Smooth muscle cell of the brain vasculature (primary cell): ENCODE results near the gene SMIM29.
A peak's percentile ranks its signal among the peaks of the same experiment; 100 is the strongest.

Experiments
- DNase-seq: peaks from one replicate; pipeline ENCODE4 v3.0.0-alpha.2; 2012; ENCODE audit warnings: low read depth, low spot score

The SMIM29 gene

DNA sequence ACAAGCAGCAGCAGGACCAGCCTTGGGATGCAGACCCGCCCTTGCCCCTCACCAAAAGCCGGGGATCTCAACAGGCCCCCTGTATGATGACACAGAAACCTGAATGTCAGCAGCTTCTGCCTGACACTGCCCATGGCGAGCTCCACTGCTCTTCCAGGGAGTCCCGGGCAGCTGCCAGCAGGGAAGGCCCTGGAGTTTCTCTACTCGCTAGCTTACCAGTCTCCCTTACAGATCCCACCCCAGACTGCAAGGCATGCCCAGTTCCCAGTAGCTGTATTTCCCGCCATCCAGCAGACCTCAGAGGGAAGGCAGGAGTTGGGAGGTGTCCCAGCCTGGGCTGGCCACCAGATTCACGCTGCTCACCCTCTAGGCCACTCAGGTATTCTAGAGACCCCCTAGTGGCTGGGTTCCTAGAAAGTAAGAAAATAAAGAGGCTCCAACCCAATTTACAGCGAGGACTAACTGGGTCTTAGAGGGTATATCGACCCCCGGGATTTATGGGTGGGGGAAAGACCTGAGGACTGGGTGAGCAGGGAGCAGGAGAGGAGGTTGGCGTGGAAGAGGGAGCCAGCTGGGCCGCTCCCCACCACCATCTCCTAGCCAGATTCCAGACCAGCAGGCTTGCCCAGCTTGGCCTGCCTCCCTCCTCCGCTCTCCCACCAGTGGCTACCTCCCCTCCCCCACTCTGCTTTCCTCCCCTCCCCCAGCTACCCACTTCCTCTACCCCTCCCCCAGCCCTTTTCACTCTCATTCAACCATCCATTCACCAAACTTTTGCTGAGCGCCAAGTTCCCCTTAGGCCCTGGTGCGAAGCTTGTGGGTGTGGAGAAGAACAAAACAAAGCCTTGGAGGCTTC, 21.8 kb downstream of the SMIM29 start:
- DNase-seq = no peak

DNA sequence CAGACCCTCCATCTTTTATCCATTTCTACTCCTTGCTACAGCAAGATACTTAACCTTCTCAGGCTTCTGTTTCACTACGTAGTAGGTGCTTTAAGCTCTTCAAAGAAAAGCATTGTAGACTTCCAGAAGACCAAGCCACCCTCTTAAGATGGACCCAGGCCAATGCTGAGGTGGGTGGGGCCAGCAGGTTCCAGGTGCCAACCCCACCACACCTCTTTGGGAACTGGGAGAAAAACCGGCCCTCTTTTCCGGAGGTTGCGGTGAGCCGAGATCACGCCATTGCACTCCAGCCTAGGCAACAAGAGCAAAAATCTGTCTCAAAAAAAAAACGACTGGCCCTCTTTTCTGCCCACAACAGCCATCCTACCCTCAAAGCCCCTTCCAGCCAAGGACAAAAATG, 22.7 kb downstream of the SMIM29 start:
- DNase-seq = no peak

DNA sequence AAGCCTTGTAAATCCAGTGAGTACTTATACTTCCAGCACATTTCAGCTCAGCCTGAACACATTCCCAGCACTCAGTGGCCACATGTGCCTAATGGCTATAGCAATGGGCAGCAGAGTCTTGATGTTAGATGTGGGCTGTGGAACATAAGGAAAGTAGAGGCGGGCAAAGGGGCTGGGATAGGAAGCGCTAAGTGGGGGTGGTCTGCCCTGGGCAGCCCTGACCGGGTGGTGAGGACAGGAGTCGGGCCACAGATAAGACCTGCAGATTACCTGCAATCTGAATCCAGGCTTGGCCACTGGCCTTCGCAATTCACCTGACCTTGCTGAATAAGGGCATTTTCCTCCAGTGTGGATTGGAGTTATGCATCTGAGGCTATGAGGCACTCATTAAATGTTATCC, 23.3 kb downstream of the SMIM29 start:
- DNase-seq = no peak

DNA sequence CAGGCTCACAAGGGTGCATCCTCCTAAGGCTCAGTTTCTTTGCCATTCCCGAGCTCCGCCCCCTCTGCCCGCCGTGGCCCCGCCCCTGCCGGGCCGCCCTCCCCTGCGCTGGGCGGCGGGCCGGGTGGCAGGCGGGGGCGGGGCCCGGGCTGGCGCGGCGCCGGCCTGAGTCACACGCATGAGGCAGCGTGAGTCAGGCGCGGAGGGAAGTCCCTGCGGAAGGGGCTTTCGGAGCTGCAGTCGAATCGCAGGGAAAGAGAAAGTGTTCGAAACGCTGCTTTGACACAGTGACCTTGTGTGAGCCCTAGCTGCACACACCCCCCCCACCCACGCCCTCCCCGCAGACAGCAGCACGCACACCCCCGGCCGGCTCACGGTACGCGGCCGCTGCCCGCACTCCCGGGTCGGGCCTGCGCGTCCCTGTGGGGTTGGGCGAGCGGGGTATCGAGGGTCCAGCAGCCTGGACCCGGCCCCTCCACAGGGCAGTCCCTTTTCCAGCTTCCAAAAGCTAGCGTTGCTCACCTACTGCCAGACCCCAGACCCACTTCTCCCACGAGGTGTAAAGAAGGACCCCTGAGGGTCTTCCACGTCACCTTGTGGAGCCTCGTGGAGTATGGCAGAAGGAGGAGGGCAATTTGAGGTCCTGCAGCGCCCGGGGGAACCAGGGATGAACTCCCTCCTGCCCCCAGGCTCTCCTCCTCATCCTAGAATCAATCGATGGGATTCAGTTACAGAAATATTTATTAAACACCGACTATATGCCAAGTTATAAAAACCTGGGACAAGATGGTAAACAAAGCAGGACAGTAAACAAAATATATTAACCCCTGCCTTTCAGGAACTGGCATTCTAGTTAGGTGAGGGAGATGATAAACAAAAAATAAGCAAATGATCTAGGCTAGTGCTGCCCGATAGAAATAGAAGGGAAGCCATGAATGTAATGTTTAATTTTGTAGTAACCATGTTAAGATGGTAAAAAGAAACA, 24.6 kb downstream of the SMIM29 start:
- peak; percentile 83 for DNase-seq

DNA sequence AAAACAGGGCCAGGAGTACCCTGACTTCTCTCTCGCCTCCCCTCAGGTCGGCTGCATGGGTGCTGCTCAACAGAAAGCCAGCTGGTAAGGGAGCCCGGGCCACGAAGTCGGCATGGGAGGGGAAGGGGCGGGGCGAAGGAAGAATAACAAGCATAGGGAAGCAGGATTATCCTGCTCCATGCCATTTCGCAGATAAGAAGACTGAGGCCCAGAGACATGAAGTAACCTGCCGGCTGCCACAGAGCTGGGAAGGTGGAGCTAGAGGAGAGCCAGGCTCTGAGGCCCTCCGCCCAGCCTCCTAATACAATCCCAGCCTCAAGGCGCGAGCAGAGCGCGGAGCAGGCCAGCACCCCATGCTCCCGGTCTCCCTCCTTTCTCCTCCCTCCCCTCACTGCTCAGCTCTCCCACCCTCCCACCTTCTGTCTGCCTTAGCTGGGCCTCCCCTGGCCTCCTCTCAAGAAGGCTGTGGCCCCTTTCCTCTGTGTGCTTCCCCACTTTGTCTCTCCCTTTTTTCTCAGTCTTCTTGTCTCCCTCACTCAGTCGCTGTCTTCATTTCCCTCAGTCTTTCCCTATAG, 25.3 kb downstream of the SMIM29 start:
- no peak for DNase-seq

DNA sequence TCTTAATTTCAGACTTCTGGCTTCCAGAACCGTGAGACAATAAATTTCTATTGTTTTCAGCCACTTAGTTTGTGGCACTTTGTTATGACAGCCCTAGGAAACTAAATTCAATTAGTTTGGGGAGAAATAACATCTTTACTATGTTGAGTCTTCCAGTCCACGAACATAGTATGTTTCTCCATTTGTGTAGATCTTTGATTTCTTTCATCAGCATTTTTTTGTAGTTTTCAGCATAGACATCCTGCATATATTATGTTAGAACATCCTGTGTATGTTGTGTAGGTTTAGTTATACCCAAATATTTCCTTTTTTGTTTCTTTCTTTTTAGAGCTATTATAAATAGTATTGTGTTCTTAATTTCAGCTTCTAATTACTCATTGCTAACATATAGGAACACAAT, 30.1 kb downstream of the SMIM29 start:
- no peak for DNase-seq

DNA sequence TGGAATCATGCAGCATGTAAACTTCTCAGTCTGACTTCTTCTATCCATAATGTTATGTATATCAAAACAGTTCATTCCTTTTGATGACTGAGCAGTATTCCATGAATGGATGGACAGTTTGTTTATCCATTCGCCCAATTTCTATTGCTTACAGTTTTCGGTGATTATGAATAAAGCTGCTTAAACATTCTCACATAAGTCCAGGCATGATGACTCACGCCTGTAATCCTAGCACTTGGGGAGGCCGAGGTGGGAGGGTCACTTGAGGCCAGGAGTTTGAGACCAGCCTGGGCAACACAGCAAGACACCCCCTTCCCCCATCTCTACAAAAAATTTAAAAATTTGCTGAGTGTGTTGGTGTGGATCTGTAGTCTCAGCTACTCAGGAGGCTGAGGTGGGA, 35.0 kb downstream of the SMIM29 start:
- no peak for DNase-seq

DNA sequence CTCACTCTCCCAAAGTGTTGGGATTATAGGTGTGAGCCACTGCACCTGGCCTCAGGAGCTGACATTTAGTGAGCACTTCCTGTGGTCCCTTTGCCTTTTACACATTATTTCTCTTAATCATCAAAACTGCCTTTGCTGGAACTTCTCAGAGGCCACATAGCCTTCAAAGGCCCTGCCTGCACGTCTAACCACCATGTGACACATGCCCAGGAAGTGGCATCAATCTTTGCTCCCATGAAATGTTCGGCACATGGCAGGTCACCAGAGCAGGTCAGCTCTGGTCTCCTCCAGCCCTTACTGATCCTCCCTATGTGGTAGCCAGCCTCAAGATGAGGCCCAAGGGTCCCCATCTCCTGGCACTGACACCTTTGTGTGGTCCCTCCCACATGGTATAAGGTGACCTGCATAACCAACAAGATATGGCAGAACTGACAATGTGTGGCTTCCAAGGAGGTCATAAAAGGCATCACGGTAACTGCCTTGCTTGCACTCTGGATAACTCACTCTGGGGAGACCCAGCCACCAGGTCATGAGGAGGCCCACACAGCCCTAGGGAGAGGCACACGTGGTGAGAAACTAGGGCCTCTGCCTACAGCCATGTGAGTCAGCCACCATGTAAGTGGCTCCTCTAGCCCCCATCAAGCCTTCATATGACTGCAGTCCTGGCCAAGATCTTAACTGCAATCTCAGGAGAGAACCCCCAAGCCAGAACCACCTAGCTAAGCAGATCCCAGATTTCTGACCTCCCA, 40.9 kb downstream of the SMIM29 start:
- no peak for DNase-seq

DNA sequence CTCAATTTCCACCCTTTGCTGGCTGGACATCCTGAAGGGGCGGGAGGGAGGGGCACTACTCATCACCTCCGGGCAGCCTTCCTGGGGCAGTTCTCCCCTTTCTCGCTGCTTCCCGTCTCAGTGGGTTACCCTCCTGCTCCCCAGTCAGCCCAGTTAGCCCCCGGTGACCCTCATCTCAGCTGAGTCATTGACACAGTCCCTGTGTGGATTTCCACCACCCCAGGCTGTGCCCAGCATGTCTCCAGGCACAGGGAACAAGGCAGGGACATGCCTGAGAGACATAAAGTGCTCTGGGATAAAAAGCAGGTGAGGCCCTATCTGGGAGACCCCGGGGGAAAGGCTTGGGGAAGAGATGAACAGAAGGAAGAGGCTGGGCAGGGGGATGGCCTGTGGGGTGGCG, 42.1 kb downstream of the SMIM29 start:
- no peak for DNase-seq

DNA sequence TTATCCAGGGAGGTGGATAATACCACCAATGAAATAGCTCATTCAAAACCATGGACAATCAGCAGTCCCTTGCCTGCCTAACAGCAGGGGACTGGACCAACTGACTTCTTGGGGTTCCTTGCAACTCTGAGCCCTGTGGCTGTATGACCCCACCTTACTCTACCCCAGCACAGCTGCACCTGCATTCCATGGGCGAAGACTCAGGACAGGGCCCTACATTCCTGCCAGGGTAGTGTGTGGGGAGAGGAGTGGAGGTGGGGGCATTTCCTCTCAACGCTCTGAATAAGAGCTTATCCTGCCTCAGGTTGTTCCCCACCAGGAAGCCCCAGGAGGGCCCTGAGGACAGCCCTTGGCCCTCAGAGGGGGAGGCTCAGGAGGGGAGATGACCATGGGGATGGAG, 42.9 kb downstream of the SMIM29 start:
- no peak for DNase-seq

DNA sequence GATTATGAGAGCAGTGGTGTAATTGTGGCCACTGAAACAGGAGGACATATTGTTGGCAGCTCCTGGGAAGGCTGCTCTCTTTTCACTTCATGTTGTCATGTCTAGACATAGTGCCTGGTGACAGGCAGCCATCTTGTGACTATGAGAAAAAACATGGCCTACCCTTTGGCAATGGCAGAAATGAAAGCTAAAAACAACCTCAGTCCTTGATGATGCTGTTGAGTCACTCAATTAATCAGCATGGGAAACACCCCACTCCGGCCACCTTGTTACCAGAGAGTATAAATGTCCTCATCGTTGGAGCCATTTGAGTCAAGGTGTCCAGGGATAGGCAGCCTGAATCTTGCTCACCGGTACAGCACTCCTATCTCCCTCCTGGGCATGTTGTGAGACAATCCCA, 43.3 kb downstream of the SMIM29 start:
- DNase-seq = no peak

DNA sequence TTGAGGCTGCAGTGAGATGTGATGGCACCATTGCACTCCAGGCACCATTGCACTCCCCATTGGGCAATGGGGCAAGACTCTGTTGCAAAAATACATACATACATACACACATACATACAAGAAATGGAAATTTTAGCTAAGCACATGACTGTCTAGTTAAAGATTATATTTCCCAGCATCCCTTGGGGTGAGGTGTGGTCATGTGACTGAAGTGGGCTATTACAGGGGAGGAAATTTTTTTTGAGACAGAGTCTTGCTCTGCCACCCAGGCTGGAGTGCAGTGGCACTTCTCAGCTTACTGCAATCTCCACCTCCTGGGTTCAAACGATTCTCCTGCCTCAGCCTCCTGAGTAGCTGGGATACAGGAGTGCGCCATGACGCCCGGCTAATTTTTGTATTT, 44.1 kb downstream of the SMIM29 start:
- no peak for DNase-seq

DNA sequence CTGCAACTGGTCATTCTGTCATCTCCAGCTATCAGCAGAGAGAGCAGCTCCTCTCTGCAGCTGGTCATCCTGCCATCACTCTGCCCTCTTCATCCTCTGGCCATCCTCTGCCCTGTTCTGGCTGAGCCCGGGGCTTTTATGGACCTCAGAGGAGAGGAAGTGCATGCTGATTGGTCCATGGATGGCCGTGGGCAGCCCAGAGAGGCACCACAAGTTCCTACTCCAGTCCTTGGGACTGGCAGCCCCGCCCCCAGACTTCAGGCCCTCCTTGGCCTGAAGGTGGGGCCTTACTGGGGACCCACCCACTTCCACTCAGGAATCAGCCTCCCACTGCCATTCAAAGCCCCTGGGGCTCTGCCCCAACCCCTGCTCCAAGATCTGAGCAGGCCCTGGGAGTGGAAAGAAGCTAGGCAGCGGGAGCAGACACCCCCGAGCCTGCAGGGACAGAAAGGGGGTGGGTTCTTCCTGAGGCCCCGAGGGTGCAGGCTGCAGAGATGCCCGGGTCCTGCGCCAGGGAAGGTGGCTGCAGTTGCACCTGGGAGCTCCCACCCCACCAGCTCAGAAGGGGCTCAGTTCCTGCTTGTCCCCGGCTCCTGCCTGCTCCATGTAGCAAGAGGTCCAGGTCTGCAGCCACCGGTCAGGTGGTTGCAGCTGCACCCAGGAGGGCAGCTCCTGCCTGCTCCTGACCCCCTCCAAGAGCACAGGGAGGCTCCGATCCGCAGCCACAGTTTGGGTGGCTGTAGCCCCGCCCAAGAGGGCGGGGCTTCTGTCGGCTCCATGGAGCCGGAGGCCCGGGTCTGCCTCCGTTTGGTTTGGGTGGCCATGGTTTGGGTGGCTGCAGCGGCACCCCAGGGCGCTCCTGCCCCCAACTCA, 46.2 kb downstream of the SMIM29 start:
- no peak for DNase-seq

DNA sequence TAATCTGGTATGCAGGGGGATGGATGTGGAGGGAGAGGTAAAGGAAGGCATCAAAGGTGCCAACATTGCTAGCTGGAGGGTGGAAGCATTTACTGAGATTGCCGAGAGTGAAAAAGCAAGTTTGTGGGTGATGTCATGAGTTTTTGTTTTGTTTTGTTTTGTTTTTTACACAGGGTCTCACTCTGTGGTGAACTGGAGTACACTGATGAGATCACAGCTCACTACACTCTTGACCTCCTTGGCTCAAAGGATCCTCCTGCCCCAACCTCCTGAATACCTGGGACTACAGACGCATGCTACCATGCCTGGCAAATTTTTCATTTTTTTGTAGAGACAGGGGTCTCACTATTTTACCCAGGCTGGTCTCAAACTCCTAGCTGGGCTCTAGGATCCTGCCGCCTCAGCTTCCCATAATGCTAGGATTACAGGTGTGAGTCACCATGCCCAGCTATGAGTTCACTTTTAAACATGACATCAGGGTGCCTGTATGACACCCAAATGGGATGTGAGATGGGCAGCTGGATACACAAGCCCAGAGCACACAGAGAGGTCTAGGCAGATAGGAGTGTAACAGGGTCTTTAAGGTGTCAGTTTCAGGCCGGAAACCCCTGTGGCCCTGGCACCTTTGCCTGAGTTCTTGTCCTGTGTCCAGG, 47.2 kb downstream of the SMIM29 start:
- DNase-seq = no peak

DNA sequence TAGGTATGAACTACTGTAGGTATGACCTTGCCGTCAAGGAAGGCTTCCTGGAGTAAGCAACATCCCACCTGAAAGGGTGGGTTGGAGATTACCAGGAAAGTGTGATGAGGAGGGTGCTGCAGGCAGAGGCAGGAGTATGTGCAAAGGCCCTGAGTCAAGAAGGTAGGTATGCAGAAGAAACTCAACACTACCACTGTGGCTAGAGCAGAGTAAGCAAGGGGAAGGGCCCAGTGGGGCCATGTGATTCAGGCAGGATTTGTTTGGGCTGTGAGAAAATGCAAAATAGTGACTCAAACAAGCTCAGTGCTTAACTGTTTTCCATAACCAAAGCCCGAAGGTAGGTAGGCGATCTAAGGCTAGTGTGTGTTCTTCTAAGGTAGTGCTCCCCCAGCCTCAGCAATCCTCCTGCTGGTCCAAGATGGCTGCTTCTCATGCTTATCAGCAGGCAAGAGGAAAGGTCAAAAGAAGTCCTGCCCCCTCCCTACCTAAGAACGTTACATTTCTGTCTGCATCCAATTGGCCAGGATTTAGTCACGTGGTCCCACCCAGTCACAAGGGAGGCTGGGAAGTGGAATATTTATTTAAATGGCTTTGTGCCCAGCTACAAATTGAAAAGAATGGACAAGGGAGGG, 48.4 kb downstream of the SMIM29 start:
- DNase-seq = no peak

DNA sequence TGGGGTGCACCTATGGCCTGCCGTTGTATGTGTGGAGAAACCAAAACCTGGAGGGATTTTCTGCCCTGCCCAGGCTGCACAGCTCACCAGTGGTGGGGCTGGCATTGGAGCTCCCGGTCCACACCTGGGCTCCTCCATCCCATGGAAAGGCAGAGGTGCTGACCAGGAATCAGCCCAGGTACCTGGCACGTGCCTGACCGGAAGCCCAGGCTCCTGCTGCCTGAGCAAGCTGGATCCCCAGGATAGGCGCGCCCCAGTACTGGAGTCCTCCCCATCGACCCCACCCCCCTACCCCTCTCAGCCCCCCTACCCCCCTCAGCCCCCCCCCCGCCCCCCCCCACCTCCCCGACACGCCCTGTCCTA, 52.0 kb downstream of the SMIM29 start:
- no peak for DNase-seq
